Measurements from ENCODE around the gene SELE. TPM values are rescaled to one million over a fixed set of nuclear protein-coding genes. Genes with fewer than 3 reads are reported as not detected.

The SELE gene
- total and polyA plus RNA-seq, 2 donors (not counting 1 experiment from before 2014, with no cell fraction given), result not detected

GRCh38 chr1:169727307-169727706 is 6.6 kb downstream of the SELE start:
- H3K4me2 ChIP-seq (ENCODE audit: extremely low read depth, insufficient read depth, low read length), result no peak overlapping the region
- H2AFZ ChIP-seq (ENCODE audit: low read length), result no peak overlapping the region
- no peaks in the 10 kb centered on the region for H3K79me2 ChIP-seq (ENCODE audit: control insufficient read depth, insufficient read depth, low read length)
- H3K9me3 ChIP-seq (ENCODE audit: control insufficient read depth, insufficient read depth, low read depth, low read length), result no peaks in the 10 kb centered on the region
- H3K4me1 ChIP-seq (ENCODE audit: control insufficient read depth, extremely low read depth, insufficient read depth, low read length), result no peaks in the 10 kb centered on the region
- H3K27me3 ChIP-seq (ENCODE audit: control insufficient read depth, insufficient read depth, low read length), result peaks cover 2% of the 10 kb centered on the region
- H3K4me3 ChIP-seq (replicated peaks in 1 of 4; ENCODE audit: control extremely low read depth in 1 of 4, insufficient read depth in 1 of 4, low read depth in 3 of 4, low read length in 4 of 4), result no peak overlapping the region
- no peaks in the 10 kb centered on the region for H4K20me1 ChIP-seq (ENCODE audit: control insufficient read depth, extremely low read depth, insufficient read depth, low read length)
- TF ChIP-seq CTCF (conservative IDR thresholded peaks at IDR 0.05 in 1 of 2, IDR thresholded peaks at IDR 0.05 in 1 of 2; ENCODE audit: low read depth in 1 of 2, low read length in 2 of 2) (no peak), EZH2 (IDR thresholded peaks at IDR 0.05; ENCODE audit: low read length, missing control alignments) (no peak)
- H3K27ac ChIP-seq (ENCODE audit: insufficient read depth, low read length), result no peak overlapping the region
- no peak overlapping the region for H3K9ac ChIP-seq (ENCODE audit: insufficient read depth, low read length)
- H3K36me3 ChIP-seq (ENCODE audit: control insufficient read depth, insufficient read depth, low read length), result no peaks in the 10 kb centered on the region
- no peak for DNase-seq (ENCODE audit: low read depth in 2 of 2)

DNA sequence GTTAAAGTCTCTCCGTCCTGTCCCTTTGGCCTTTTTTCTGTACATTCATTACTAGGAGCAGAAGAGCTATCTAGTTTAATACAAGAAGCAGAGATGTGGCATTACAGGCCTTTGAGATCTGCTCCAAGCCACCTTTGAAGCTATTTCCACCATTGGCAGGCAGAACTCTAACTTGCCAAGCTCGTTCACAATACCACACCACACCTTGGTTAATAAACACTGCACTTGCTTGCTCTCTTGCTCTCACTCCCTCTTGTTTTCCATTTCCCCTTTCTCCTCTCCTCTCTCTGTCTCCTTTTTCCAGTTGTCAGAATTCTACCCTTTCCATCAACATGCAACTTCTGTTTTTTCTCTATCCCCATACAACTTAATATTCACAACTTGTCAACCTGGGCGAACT is 7.0 kb downstream of the SELE start:
- Histone ChIP-seq H4K20me1 (ENCODE audit: control insufficient read depth, extremely low read depth, insufficient read depth, low read length) (no peaks in the 10 kb centered on the region), H3K27ac (ENCODE audit: insufficient read depth, low read length) (no peak overlapping the region), H3K9me3 (ENCODE audit: control insufficient read depth, insufficient read depth, low read depth, low read length) (no peaks in the 10 kb centered on the region), H3K4me2 (ENCODE audit: extremely low read depth, insufficient read depth, low read length) (no peak overlapping the region), H3K79me2 (ENCODE audit: control insufficient read depth, insufficient read depth, low read length) (no peaks in the 10 kb centered on the region), H3K27me3 (ENCODE audit: control insufficient read depth, insufficient read depth, low read length) (peaks cover 2% of the 10 kb centered on the region), H3K9ac (ENCODE audit: insufficient read depth, low read length) (no peak overlapping the region), H2AFZ (ENCODE audit: low read length) (no peak overlapping the region), H3K4me3 (replicated peaks in 1 of 4; ENCODE audit: control extremely low read depth in 1 of 4, insufficient read depth in 1 of 4, low read depth in 3 of 4, low read length in 4 of 4) (no peak overlapping the region), H3K4me1 (ENCODE audit: control insufficient read depth, extremely low read depth, insufficient read depth, low read length) (no peaks in the 10 kb centered on the region), H3K36me3 (ENCODE audit: control insufficient read depth, insufficient read depth, low read length) (no peaks in the 10 kb centered on the region)
- no peak for DNase-seq (ENCODE audit: low read depth in 2 of 2)
- TF ChIP-seq CTCF (conservative IDR thresholded peaks at IDR 0.05 in 1 of 2, IDR thresholded peaks at IDR 0.05 in 1 of 2; ENCODE audit: low read depth in 1 of 2, low read length in 2 of 2) (no peak), EZH2 (IDR thresholded peaks at IDR 0.05; ENCODE audit: low read length, missing control alignments) (no peak)

DNA sequence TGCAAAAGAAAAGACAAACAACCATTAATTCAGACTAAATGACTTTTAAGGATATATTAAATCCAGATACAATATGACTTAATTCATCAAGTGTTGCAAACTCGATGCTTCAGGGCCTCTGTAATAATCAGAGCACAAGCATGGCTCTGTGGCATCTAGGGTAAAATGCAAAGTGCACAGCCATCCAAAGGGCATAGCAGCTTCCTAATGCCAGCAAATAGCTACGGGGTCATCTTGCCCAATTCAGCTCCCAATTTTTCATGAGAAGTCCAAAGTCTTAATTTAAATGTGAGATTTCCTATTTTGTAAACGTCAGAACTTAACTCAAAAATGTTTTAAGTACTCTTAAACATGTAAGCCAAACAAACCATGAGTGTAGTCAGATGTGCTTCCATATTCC is 7.9 kb downstream of the SELE start:
- no peak overlapping the region for H3K4me3 ChIP-seq (replicated peaks in 1 of 4; ENCODE audit: control extremely low read depth in 1 of 4, insufficient read depth in 1 of 4, low read depth in 3 of 4, low read length in 4 of 4)
- H2AFZ ChIP-seq (ENCODE audit: low read length), result no peak overlapping the region
- H3K9ac ChIP-seq (ENCODE audit: insufficient read depth, low read length), result no peak overlapping the region
- no peak for DNase-seq (ENCODE audit: low read depth in 2 of 2)
- H3K9me3 ChIP-seq (ENCODE audit: control insufficient read depth, insufficient read depth, low read depth, low read length), result no peaks in the 10 kb centered on the region
- no peaks in the 10 kb centered on the region for H4K20me1 ChIP-seq (ENCODE audit: control insufficient read depth, extremely low read depth, insufficient read depth, low read length)
- no peaks in the 10 kb centered on the region for H3K4me1 ChIP-seq (ENCODE audit: control insufficient read depth, extremely low read depth, insufficient read depth, low read length)
- no peaks in the 10 kb centered on the region for H3K36me3 ChIP-seq (ENCODE audit: control insufficient read depth, insufficient read depth, low read length)
- no peaks in the 10 kb centered on the region for H3K27me3 ChIP-seq (ENCODE audit: control insufficient read depth, insufficient read depth, low read length)
- H3K4me2 ChIP-seq (ENCODE audit: extremely low read depth, insufficient read depth, low read length), result no peak overlapping the region
- TF ChIP-seq CTCF (conservative IDR thresholded peaks at IDR 0.05 in 1 of 2, IDR thresholded peaks at IDR 0.05 in 1 of 2; ENCODE audit: low read depth in 1 of 2, low read length in 2 of 2) (no peak), EZH2 (IDR thresholded peaks at IDR 0.05; ENCODE audit: low read length, missing control alignments) (no peak)
- no peaks in the 10 kb centered on the region for H3K79me2 ChIP-seq (ENCODE audit: control insufficient read depth, insufficient read depth, low read length)
- no peak overlapping the region for H3K27ac ChIP-seq (ENCODE audit: insufficient read depth, low read length)
